Measurements from ENCODE around the gene ASAP2. TPM values are rescaled to one million over a fixed set of nuclear protein-coding genes. Genes with fewer than 3 reads are reported as not detected.

ASAP2 gene
- total RNA-seq, 1 experiment from 2014 or later: 14.3 TPM

DNA sequence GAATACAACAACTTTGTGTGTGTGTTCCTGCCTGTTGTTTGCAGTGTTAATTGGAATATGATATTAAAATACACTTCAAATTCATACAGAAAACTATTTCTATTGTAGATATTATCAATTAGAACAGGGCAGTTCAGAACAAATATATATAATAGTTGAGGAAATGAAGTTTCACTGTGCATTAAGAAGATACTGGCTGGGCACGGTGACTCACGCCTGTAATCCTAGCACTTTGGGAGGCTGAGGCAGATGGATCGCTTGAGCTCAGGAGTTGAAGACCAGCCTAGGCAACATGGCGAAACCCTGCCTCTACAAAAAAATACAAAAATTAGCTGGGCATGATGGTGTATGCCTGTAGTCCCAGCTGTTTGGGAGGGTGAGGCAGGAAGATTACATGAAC is 79.3 kb downstream of the ASAP2 start:
- TF ChIP-seq ZNF219 (CRISPR knock-in tag; IDR thresholded peaks at IDR 0.05; ENCODE audit: borderline replicate concordance): no peak
- ChIA-PET POLR2A (no interaction called here), CTCF (interaction anchor here (1.2 kb wide), 1 partner anchor 48 kb away, joined by 3 read pairs; no protein-coding TSS in a partner anchor)
- peaks cover 42% of the 10 kb centered on the region for H3K4me1 Mint-ChIP-seq
- ATAC-seq: no peak
- no peaks in the 10 kb centered on the region for H3K36me3 Mint-ChIP-seq
- no peaks in the 10 kb centered on the region; the same call in 1 of the 2 replicates for H3K27me3 Mint-ChIP-seq (ENCODE audit: low read depth)
- DNase-seq (ENCODE audit: low spot score): no peak
- H3K27ac Mint-ChIP-seq: no peak overlapping the region
- no peak overlapping the region for H3K4me3 Mint-ChIP-seq
- no peaks in the 10 kb centered on the region for H3K9me3 Mint-ChIP-seq

DNA sequence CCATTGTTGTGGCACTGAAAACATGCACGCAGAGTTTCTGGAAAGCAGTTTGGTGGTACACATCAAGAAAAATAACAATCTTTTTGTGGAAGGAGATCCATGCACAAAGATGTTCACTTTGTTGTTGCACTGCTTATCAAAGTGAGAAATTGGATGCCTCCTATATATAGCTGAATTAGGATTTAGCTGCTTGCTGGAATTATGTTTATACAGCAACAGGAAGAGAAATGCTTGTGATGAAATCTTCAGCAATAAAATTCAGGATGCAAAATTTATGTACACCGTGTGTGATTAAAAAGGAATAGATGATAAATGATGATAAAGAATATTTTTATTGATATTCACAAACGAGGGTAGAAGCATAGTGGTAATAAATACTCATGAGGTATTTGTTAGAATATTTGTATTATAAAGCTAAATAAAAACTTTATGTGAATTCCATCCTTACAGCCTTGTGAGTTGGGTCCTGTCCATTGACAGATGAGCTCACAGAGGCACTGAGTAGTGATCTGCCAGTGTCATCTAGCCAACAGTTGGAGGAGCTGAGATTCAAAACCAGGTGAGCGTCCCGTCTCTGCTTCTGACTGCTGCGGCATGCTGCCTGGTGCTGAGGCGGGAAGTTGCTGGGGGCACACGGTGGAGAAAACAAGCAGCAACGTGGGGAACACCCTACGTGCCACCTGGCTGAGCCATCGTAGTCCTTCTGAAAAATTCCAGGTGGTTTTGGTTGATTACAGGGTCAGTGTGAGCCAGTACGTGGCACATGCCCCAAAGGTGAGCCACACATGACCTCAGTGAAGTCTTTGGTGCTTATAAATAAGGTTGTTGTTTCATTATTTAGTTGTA is 80.2 kb downstream of the ASAP2 start:
- no peak overlapping the region for H3K27ac Mint-ChIP-seq
- DNase-seq (ENCODE audit: low spot score): no peak
- no peaks in the 10 kb centered on the region for H3K36me3 Mint-ChIP-seq
- H3K4me3 Mint-ChIP-seq: no peak overlapping the region
- no peaks in the 10 kb centered on the region; the same call in 1 of the 2 replicates for H3K27me3 Mint-ChIP-seq (ENCODE audit: low read depth)
- no peak for TF ChIP-seq CBFB (CRISPR knock-in tag; IDR thresholded peaks at IDR 0.05; ENCODE audit: low read depth)
- no peak for TF ChIP-seq PRRX2 (CRISPR knock-in tag; IDR thresholded peaks at IDR 0.05)
- H3K4me1 Mint-ChIP-seq: peaks cover 41% of the 10 kb centered on the region
- no peak for ATAC-seq
- CTCF ChIA-PET: interaction anchor here (1.0 to 1.2 kb wide), 2 partner anchors 12 to 47 kb away, joined by 3 read pairs; no protein-coding TSS in a partner anchor
- POLR2A ChIA-PET: no interaction called here
- H3K9me3 Mint-ChIP-seq: no peaks in the 10 kb centered on the region

DNA sequence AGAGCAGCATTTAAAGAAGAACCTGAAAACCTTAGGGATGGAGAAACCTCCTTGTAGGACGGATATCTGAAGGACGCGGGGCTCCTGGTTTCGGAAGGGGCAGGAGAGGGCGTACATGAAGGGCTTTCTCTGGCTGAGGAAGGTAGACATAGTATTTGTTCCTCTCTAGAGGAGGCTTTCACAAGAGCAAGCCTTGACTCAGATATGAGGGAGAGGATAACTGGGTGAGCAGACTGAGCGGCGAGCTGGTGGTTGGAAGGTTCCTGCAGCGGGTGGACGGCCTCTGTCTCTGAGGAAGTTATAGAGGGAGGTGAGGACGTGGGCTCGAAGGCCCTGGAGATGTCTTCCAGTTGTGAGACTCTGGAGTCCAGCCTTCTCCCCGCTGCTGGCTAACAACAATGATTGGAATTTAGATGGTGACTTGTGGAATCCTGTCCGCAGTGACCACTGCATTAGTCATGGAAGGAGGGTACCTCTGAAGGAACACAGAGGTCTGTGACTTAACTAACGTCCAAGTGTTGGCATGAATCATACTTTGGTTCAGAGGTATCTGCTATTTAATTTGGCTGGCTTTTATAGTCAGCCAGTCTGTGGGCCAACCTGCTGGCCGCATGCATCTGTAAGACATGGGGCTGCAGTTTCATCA is 80.9 kb downstream of the ASAP2 start:
- Mint-ChIP-seq H3K4me3 (no peak overlapping the region), H3K9me3 (no peaks in the 10 kb centered on the region), H3K27me3 (ENCODE audit: low read depth) (no peaks in the 10 kb centered on the region; the same call in 1 of the 2 replicates), H3K27ac (no peak overlapping the region), H3K4me1 (peaks cover 34% of the 10 kb centered on the region), H3K36me3 (no peaks in the 10 kb centered on the region)
- CTCF ChIA-PET: interaction anchor here (1.0 to 1.6 kb wide), 2 partner anchors 12 to 84 kb away, joined by 3 to 5 read pairs; no protein-coding TSS in a partner anchor
- no peak for DNase-seq (ENCODE audit: low spot score)
- TF ChIP-seq CBFB (CRISPR knock-in tag; IDR thresholded peaks at IDR 0.05; ENCODE audit: low read depth): no peak
- no peak for TF ChIP-seq NR2C2 (CRISPR knock-in tag; IDR thresholded peaks at IDR 0.05)
- no peak for TF ChIP-seq ZNF423 (CRISPR knock-in tag; IDR thresholded peaks at IDR 0.05)
- POLR2A ChIA-PET: interaction anchor here (1.0 kb wide), 1 partner anchor 80 kb away, joined by 3 read pairs; the partner anchor contains the start of gene ASAP2
- no peak for ATAC-seq

DNA sequence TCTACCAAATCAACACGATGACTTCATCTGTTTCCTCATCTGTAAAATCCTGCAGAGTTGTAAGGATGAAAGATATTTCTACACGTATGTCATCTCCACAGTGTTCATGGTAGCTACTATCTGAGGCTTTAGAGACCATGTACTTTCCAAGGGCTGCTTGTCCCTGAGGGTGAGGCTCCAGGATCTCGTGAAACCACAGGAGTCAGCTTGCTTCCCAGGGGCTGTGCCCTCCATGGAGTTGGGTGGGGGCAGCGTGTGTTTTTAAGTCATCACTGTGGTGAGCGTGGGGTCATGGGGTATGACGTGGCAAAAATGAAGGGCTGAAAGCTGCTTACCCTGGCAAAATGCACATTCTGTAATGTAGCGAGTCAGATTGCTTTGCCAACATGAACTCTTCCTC is 81.6 kb downstream of the ASAP2 start:
- POLR2A ChIA-PET: interaction anchor here (1.0 kb wide), 1 partner anchor 81 kb away, joined by 3 read pairs; the partner anchor contains the start of gene ASAP2
- H3K27ac Mint-ChIP-seq: no peak overlapping the region
- CTCF ChIA-PET: interaction anchor here (1.0 to 1.6 kb wide), 4 partner anchors 10 to 83 kb away, joined by 3 to 9 read pairs (median 4); no protein-coding TSS in a partner anchor
- TF ChIP-seq GABPB1 (CRISPR knock-in tag; IDR thresholded peaks at IDR 0.05) (no peak), JUN (CRISPR knock-in tag; IDR thresholded peaks at IDR 0.05) (no peak), SP1 (CRISPR knock-in tag; conservative IDR thresholded peaks at IDR 0.05) (no peak), RORB (CRISPR knock-in tag; IDR thresholded peaks at IDR 0.05) (no peak), ELF4 (CRISPR knock-in tag; IDR thresholded peaks at IDR 0.05; ENCODE audit: low read depth) (no peak), ZNF416 (CRISPR knock-in tag; IDR thresholded peaks at IDR 0.05) (no peak), OVOL2 (CRISPR knock-in tag; IDR thresholded peaks at IDR 0.05; ENCODE audit: borderline replicate concordance) (no peak), KAT7 (CRISPR knock-in tag; IDR thresholded peaks at IDR 0.05; ENCODE audit: borderline replicate concordance) (no peak), TCF7 (CRISPR knock-in tag; IDR thresholded peaks at IDR 0.05; ENCODE audit: low read depth) (no peak)
- TF ChIP-seq, protein P1, sequence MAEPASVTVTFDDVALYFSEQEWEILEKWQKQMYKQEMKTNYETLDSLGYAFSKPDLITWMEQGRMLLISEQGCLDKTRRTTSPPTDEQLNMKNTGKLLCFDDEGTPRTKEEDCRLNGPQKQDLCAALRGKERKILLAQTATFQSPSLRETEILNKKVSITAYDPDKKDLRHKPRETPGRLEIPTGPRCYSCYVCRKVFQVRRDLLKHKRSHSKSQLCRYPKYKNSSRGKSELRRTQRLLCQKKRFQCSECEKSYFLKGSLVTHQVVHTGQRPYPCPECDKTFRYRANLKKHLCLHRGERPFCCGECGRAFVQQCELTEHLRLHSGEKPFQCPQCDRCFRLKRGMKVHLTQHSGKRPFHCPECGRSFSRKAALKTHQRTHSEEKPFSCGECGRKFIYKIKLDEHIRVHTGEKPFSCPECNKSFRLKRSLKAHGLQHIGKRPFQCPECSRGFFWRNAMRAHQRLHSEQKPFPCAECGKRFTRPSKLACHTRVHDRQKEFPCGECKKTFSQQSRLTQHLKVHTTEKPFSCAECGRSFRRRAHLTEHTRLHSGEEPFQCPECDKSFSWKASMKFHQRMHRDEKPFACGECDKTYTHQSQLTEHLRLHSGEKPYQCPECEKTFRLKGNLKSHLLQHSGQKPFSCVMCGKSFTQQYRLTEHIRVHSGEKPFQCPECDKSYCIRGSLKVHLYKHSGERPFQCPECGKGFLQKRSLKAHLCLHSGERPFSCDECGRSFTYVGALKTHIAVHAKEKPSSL (CRISPR knock-in tag; conservative IDR thresholded peaks at IDR 0.05): no peak
- TF ChIP-seq, protein P2, sequence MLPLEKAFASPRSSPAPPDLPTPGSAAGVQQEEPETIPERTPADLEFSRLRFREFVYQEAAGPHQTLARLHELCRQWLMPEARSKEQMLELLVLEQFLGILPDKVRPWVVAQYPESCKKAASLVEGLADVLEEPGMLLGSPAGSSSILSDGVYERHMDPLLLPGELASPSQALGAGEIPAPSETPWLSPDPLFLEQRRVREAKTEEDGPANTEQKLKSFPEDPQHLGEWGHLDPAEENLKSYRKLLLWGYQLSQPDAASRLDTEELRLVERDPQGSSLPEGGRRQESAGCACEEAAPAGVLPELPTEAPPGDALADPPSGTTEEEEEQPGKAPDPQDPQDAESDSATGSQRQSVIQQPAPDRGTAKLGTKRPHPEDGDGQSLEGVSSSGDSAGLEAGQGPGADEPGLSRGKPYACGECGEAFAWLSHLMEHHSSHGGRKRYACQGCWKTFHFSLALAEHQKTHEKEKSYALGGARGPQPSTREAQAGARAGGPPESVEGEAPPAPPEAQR (CRISPR knock-in tag; IDR thresholded peaks at IDR 0.05): no peak
- TF ChIP-seq, protein P3, sequence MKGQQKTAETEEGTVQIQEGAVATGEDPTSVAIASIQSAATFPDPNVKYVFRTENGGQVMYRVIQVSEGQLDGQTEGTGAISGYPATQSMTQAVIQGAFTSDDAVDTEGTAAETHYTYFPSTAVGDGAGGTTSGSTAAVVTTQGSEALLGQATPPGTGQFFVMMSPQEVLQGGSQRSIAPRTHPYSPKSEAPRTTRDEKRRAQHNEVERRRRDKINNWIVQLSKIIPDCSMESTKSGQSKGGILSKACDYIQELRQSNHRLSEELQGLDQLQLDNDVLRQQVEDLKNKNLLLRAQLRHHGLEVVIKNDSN (CRISPR knock-in tag; IDR thresholded peaks at IDR 0.05): no peak
- TF ChIP-seq, protein P4, sequence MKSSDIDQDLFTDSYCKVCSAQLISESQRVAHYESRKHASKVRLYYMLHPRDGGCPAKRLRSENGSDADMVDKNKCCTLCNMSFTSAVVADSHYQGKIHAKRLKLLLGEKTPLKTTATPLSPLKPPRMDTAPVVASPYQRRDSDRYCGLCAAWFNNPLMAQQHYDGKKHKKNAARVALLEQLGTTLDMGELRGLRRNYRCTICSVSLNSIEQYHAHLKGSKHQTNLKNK (CRISPR knock-in tag; IDR thresholded peaks at IDR 0.05): no peak
- TF ChIP-seq, protein P5, sequence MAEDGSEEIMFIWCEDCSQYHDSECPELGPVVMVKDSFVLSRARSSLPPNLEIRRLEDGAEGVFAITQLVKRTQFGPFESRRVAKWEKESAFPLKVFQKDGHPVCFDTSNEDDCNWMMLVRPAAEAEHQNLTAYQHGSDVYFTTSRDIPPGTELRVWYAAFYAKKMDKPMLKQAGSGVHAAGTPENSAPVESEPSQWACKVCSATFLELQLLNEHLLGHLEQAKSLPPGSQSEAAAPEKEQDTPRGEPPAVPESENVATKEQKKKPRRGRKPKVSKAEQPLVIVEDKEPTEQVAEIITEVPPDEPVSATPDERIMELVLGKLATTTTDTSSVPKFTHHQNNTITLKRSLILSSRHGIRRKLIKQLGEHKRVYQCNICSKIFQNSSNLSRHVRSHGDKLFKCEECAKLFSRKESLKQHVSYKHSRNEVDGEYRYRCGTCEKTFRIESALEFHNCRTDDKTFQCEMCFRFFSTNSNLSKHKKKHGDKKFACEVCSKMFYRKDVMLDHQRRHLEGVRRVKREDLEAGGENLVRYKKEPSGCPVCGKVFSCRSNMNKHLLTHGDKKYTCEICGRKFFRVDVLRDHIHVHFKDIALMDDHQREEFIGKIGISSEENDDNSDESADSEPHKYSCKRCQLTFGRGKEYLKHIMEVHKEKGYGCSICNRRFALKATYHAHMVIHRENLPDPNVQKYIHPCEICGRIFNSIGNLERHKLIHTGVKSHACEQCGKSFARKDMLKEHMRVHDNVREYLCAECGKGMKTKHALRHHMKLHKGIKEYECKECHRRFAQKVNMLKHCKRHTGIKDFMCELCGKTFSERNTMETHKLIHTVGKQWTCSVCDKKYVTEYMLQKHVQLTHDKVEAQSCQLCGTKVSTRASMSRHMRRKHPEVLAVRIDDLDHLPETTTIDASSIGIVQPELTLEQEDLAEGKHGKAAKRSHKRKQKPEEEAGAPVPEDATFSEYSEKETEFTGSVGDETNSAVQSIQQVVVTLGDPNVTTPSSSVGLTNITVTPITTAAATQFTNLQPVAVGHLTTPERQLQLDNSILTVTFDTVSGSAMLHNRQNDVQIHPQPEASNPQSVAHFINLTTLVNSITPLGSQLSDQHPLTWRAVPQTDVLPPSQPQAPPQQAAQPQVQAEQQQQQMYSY (CRISPR knock-in tag; IDR thresholded peaks at IDR 0.05): no peak

More for the DNA sequence above, 81.6 kb downstream of the ASAP2 start:
- H3K36me3 Mint-ChIP-seq: no peaks in the 10 kb centered on the region
- no peaks in the 10 kb centered on the region; the same call in 1 of the 2 replicates for H3K27me3 Mint-ChIP-seq (ENCODE audit: low read depth)
- DNase-seq (ENCODE audit: low spot score) (no peak), ATAC-seq (no peak)
- H3K9me3 Mint-ChIP-seq: no peaks in the 10 kb centered on the region
- H3K4me3 Mint-ChIP-seq: no peak overlapping the region
- H3K4me1 Mint-ChIP-seq: peaks cover 31% of the 10 kb centered on the region

Measured in WTC11 (cell line).